OCI-LY1 (cell line): ENCODE data around the gene ARID5B.

Experiments
- CTCF ChIP-seq: fragments of 200-600 bp; sonication (generic), shearing (Covaris generic); IDR thresholded peaks from 2 replicates; pipeline ENCODE4 v1.5.1; 2017; ENCODE audit warnings: mild to moderate bottlenecking, antibody characterized with exemption, low read length, moderate library complexity, mixed read lengths
- EZH2 ChIP-seq: fragments of 200-600 bp; sonication (generic), shearing (Covaris generic); IDR thresholded peaks from 2 replicates; pipeline ENCODE4 v1.8.0; 2017; ENCODE audit warnings: borderline replicate concordance, mixed run types, mild to moderate bottlenecking, antibody characterized with exemption, low read length, moderate library complexity, mixed read lengths

- TF ChIP-seq CTCF (no peak), EZH2 (no peak)
Observed at GRCh38 chr10:62113680-62114079, 212.2 kb downstream of the ARID5B start.
